Measurements from ENCODE around the gene CNKSR3. TPM values are rescaled to one million over a fixed set of nuclear protein-coding genes. Genes with fewer than 3 reads are reported as not detected.

Gene CNKSR3
- total RNA-seq, 4 donors from 2014 or later = 11.7 to 22.7 (median 13.7) TPM

GRCh38 chr6:154410619-154411072 lies 99.8 kb downstream of the CNKSR3 start:
- no peak for TF ChIP-seq POLR2A (IDR thresholded peaks at IDR 0.05)
- TF ChIP-seq EP300 (IDR thresholded peaks at IDR 0.05) = peak; percentile 44 to 83
- no peak for TF ChIP-seq CTCF (IDR thresholded peaks at IDR 0.05)
- H3K4me1 ChIP-seq = peaks cover 0 to 42% (median 12%) of the 10 kb centered on the region in 4 donors
- peaks cover 0 to 28% (median 0%) of the 10 kb centered on the region in 3 donors for H3K36me3 ChIP-seq
- peak overlapping the region; percentile 15 to 95 (median 69) for H3K27ac ChIP-seq
- H3K9me3 ChIP-seq = no peaks in the 10 kb centered on the region
- peak; percentile 20 to 43 for DNase-seq (ENCODE audit: low spot score in 2 of 2)
- WGBS, 2 donors = 40 to 44% methylated on average over 8 of the region's 8 CpGs
- H3K27me3 ChIP-seq = no peaks in the 10 kb centered on the region
- H3K4me3 ChIP-seq = no peak overlapping the region

- WGBS, 2 donors = 34% methylated on average over 4 of the region's 4 CpGs
- Histone ChIP-seq H3K4me1 (peaks cover 0 to 51% (median 17%) of the 10 kb centered on the region in 4 donors), H3K27ac (peak overlapping the region; percentile 50 to 95 (median 82)), H3K36me3 (peaks cover 0 to 16% (median 0%) of the 10 kb centered on the region in 3 donors), H3K27me3 (no peaks in the 10 kb centered on the region), H3K4me3 (no peak overlapping the region), H3K9me3 (no peaks in the 10 kb centered on the region)
- no peak for DNase-seq (ENCODE audit: low spot score in 2 of 2)
- TF ChIP-seq CTCF (IDR thresholded peaks at IDR 0.05) (peak in 4 of 5 experiments; percentile 11 to 32 (median 16)), EP300 (IDR thresholded peaks at IDR 0.05) (no peak)
Observed at GRCh38 chr6:154408891-154409500, 101.5 kb downstream of the CNKSR3 start.

- no peak overlapping the region for H3K4me3 ChIP-seq
- no peak for DNase-seq (ENCODE audit: low spot score in 2 of 2)
- peak overlapping the region in 2 of 4 donors; percentile 55 to 67 for H3K27ac ChIP-seq
- H3K9me3 ChIP-seq = no peaks in the 10 kb centered on the region
- H3K4me1 ChIP-seq = peaks cover 0 to 58% (median 22%) of the 10 kb centered on the region in 4 donors
- 98% methylated on average over 5 of the region's 5 CpGs for WGBS, 2 donors
- no peaks in the 10 kb centered on the region for H3K27me3 ChIP-seq
- peaks cover 0 to 10% (median 0%) of the 10 kb centered on the region in 3 donors for H3K36me3 ChIP-seq
- no peak for TF ChIP-seq CTCF (IDR thresholded peaks at IDR 0.05)
- TF ChIP-seq EP300 (IDR thresholded peaks at IDR 0.05) = no peak
- no peak for TF ChIP-seq POLR2A (IDR thresholded peaks at IDR 0.05)
Observed at GRCh38 chr6:154407440-154407839, 103.0 kb downstream of the CNKSR3 start.

GRCh38 chr6:154406869-154407268 lies 103.6 kb downstream of the CNKSR3 start:
- no peak for DNase-seq (ENCODE audit: low spot score in 2 of 2)

More at GRCh38 chr6:154406869-154407268, 103.6 kb downstream of the CNKSR3 start:
- Histone ChIP-seq H3K4me3 (no peak overlapping the region), H3K36me3 (peaks cover 0 to 10% (median 0%) of the 10 kb centered on the region in 3 donors), H3K27me3 (no peaks in the 10 kb centered on the region), H3K27ac (peak overlapping the region in 2 of 4 donors; percentile 55 to 67), H3K4me1 (peaks cover 0 to 56% (median 22%) of the 10 kb centered on the region in 4 donors), H3K9me3 (no peaks in the 10 kb centered on the region)
- TF ChIP-seq EP300 (IDR thresholded peaks at IDR 0.05) (no peak), POLR2A (IDR thresholded peaks at IDR 0.05) (no peak), CTCF (IDR thresholded peaks at IDR 0.05) (no peak)
- 88 to 92% methylated on average over 10 of the region's 10 CpGs for WGBS, 2 donors
